Measurements from ENCODE around the gene TCF12.

Gene TCF12

DNA sequence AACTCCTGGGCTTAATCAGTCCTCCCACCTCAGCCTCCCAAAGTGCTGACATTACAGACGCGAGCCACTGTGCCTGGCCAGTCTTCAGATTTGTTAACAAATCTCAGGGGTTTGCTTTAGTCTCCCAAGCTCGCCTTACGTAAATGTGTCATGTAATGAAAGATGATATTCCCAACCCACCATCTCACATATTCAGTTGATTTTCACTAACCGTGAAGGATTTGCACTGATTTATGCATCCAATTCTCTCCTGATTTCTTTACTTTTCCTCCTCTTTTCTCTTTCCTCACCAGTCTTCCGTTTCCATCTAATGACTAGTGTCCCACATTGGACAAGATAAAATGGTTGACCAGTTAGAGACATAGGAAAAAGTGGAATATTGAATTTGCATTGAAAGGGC, 72.6 kb downstream of the TCF12 start:
- TF ChIP-seq CTCF (IDR thresholded peaks at IDR 0.05; ENCODE audit: low read depth, low read length, missing control alignments) = no peak
- DNase-seq (ENCODE audit: low read depth) = no peak
- no peak overlapping the region for H3K4me3 ChIP-seq (ENCODE audit: low read depth, low read length)
- in situ Hi-C loops (cut with HindIII; ENCODE audit: low sequenced_read_pairs) = loop anchor here (5.0 kb wide), 1 partner anchor 44 kb away; no protein-coding TSS in a partner anchor

GRCh38 chr15:56992725-56993124, 74.3 kb downstream of the TCF12 start:
- no peak for TF ChIP-seq CTCF (IDR thresholded peaks at IDR 0.05; ENCODE audit: low read depth, low read length, missing control alignments)
- DNase-seq (ENCODE audit: low read depth) = no peak
- H3K4me3 ChIP-seq (ENCODE audit: low read depth, low read length) = no peak overlapping the region
- in situ Hi-C loops (cut with HindIII; ENCODE audit: low sequenced_read_pairs) = loop anchor here (5.0 kb wide), 1 partner anchor 45 kb away; no protein-coding TSS in a partner anchor

DNA sequence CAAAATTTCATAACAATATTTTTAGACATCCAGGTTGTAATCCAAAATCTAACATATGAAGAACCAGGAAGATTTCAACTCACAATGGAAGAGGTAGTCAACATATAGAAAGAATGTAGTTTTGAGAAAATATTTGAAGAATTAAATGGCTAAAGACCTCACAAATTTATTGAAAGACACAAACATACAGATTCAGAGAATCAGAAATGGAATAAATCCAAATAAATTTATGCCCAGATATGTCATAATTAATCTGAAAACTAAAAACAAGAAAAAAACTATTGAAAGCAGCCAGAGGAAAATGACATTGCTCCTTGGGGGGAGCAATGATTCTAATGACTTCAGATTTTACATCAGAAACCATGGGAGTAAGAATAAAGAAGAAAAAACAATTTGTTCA, 75.8 kb downstream of the TCF12 start:
- DNase-seq (ENCODE audit: low read depth) = no peak
- no peak overlapping the region for H3K4me3 ChIP-seq (ENCODE audit: low read depth, low read length)
- TF ChIP-seq CTCF (IDR thresholded peaks at IDR 0.05; ENCODE audit: low read depth, low read length, missing control alignments) = no peak
- in situ Hi-C loops (cut with HindIII; ENCODE audit: low sequenced_read_pairs) = loop anchor here (5.0 kb wide), 1 partner anchor 47 kb away; no protein-coding TSS in a partner anchor

DNA sequence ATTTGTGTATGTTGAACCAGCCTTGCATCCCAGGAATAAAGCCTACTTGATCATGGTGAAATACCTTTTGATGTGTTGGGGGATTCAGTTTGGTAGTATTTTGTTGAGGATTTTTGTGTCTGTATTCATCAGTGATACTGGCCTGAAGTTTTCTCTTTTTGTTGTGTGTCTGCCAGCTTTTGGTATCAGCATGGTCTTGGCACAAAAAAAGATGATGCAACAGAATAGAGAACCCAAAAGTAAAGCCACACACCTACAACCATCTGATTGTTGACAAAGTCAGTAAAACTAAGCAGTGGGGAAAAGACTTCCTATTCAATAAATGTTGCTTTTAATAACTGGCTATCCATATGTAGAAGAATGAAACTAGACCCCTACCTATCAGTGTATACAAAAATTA, 77.6 kb downstream of the TCF12 start:
- DNase-seq (ENCODE audit: low read depth) = no peak
- H3K4me3 ChIP-seq (ENCODE audit: low read depth, low read length) = no peak overlapping the region
- in situ Hi-C loops (cut with HindIII; ENCODE audit: low sequenced_read_pairs) = no loop called here
- no peak for TF ChIP-seq CTCF (IDR thresholded peaks at IDR 0.05; ENCODE audit: low read depth, low read length, missing control alignments)

GRCh38 chr15:56996746-56997470, 78.5 kb downstream of the TCF12 start:
- H3K4me3 ChIP-seq (ENCODE audit: low read depth, low read length) = no peak overlapping the region
- in situ Hi-C loops (cut with HindIII; ENCODE audit: low sequenced_read_pairs) = no loop called here
- TF ChIP-seq CTCF (IDR thresholded peaks at IDR 0.05; ENCODE audit: low read depth, low read length, missing control alignments) = no peak
- DNase-seq (ENCODE audit: low read depth) = no peak

DNA sequence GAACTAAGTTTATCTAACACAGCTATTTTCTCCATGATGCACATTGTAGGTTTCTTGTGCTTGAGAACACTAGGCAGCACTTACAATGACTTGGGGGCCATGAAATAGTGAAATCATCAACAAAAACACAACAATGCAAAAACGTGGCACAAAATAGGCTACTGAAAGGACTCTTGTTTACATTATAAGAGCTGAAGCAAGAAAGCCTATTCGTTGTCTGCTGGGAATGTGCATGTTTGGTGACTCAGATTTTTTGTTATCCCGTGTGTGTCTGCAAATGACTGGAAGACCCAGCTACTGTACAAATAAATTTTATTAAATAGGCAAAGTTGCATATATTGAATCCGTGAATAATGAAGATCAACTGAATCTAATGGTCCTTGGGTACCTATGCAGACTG, 85.0 kb downstream of the TCF12 start:
- DNase-seq (ENCODE audit: low read depth) = peak; percentile 37
- no peak for TF ChIP-seq CTCF (IDR thresholded peaks at IDR 0.05; ENCODE audit: low read depth, low read length, missing control alignments)
- in situ Hi-C loops (cut with HindIII; ENCODE audit: low sequenced_read_pairs) = no loop called here
- no peak overlapping the region for H3K4me3 ChIP-seq (ENCODE audit: low read depth, low read length)

Measured in astrocyte of the cerebellum (primary cell).